ENCODE data around the gene MAGEC1. TPM values are rescaled to one million over a fixed set of nuclear protein-coding genes. Genes with fewer than 3 reads are reported as not detected.

Gene MAGEC1
- total RNA-seq, 2 donors from 2014 or later = not detected

- 81 to 84% methylated on average over 2 of the region's 2 CpGs for WGBS, 2 donors
- Histone ChIP-seq H3K36me3 (replicated peaks in 1 of 2; ENCODE audit: insufficient read depth in 1 of 2, low read depth in 2 of 2) (no peaks in the 10 kb centered on the region), H3K9me3 (no peaks in the 10 kb centered on the region), H3K27ac (no peak overlapping the region), H3K27me3 (no peaks in the 10 kb centered on the region), H3K4me3 (no peak overlapping the region), H3K4me1 (no peaks in the 10 kb centered on the region)
- ATAC-seq (no peak), DNase-seq (no peak)
- intact Hi-C loops (cut with DNase I) = no loop called here
- TF ChIP-seq, protein P1, sequence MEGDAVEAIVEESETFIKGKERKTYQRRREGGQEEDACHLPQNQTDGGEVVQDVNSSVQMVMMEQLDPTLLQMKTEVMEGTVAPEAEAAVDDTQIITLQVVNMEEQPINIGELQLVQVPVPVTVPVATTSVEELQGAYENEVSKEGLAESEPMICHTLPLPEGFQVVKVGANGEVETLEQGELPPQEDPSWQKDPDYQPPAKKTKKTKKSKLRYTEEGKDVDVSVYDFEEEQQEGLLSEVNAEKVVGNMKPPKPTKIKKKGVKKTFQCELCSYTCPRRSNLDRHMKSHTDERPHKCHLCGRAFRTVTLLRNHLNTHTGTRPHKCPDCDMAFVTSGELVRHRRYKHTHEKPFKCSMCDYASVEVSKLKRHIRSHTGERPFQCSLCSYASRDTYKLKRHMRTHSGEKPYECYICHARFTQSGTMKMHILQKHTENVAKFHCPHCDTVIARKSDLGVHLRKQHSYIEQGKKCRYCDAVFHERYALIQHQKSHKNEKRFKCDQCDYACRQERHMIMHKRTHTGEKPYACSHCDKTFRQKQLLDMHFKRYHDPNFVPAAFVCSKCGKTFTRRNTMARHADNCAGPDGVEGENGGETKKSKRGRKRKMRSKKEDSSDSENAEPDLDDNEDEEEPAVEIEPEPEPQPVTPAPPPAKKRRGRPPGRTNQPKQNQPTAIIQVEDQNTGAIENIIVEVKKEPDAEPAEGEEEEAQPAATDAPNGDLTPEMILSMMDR (IDR thresholded peaks at IDR 0.05) = no peak
- TF ChIP-seq POLR2A (IDR thresholded peaks at IDR 0.05) = no peak
These were observed 6.0 kb upstream of the MAGEC1 start for GRCh38 chrX:141897690-141898089.

DNA sequence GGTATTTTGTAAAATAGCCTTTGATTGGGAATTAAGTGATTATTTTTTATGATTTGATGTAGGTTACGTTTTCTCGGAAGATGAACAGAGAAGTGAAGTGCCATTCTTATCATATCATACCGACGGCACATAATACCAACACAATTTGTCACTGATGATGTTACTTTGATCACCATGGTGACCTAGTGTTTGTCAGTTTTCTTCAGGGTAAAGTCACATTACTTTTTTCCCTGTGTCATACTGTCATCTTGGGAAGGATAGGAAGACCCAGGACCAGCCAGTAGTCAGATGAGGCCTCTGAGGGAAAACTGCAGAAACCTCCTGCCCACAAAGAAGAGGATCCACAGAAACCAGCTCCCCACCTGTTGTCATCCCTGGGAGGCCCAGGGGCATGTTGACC lies 1.3 kb upstream of the MAGEC1 start:
- Histone ChIP-seq H3K4me1 (no peaks in the 10 kb centered on the region), H3K9me3 (no peaks in the 10 kb centered on the region), H3K4me3 (no peak overlapping the region), H3K27ac (no peak overlapping the region), H3K27me3 (no peaks in the 10 kb centered on the region), H3K36me3 (replicated peaks in 1 of 2; ENCODE audit: insufficient read depth in 1 of 2, low read depth in 2 of 2) (no peaks in the 10 kb centered on the region)
- 25 to 68% methylated on average over 4 of the region's 4 CpGs for WGBS, 2 donors
- TF ChIP-seq, protein P1 (IDR thresholded peaks at IDR 0.05) = no peak
- intact Hi-C loops (cut with DNase I) = no loop called here
- no peak for DNase-seq
- no peak for ATAC-seq

DNA sequence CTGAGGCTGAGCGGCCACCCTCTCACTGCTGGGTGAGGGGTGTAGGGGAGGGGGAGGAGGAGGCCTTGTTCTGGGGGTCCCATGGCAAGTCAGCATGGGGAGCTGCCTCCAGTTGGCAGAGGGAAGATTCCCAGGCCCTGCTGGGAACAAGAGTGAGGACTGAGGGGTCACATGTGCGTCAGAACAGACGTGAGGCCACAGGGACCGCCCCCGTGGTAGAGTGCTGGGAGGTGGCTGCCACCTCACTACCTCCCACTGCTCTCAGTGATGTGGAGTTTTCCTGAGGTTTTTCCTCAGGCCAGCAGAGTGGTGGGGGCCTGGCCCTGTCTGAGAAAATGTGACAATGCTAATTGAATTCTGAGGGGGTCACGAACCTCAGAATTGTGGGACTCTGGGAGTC lies 568 bp downstream of the MAGEC1 start:
- intact Hi-C loops (cut with DNase I) = no loop called here
- TF ChIP-seq, protein P1 (IDR thresholded peaks at IDR 0.05) = no peak
- no peak for TF ChIP-seq POLR2A (IDR thresholded peaks at IDR 0.05)
- H3K36me3 ChIP-seq (replicated peaks in 1 of 2; ENCODE audit: insufficient read depth in 1 of 2, low read depth in 2 of 2) = no peaks in the 10 kb centered on the region
- H3K27me3 ChIP-seq = no peaks in the 10 kb centered on the region
- DNase-seq (no peak), ATAC-seq (no peak)
- no peak overlapping the region for H3K4me3 ChIP-seq
- no peaks in the 10 kb centered on the region for H3K9me3 ChIP-seq
- 83 to 100% methylated on average over 1 of the region's 6 CpGs for WGBS, 2 donors
- H3K27ac ChIP-seq = no peak overlapping the region
- no peaks in the 10 kb centered on the region for H3K4me1 ChIP-seq

- no peak overlapping the region for H3K27ac ChIP-seq
- no peak for DNase-seq
- no peak for ATAC-seq
- no peaks in the 10 kb centered on the region for H3K9me3 ChIP-seq
- H3K4me3 ChIP-seq = no peak overlapping the region
- no peaks in the 10 kb centered on the region for H3K27me3 ChIP-seq
- intact Hi-C loops (cut with DNase I) = no loop called here
- no peaks in the 10 kb centered on the region for H3K36me3 ChIP-seq (replicated peaks in 1 of 2; ENCODE audit: insufficient read depth in 1 of 2, low read depth in 2 of 2)
- 59 to 77% methylated on average over 3 of the region's 3 CpGs for WGBS, 2 donors
- TF ChIP-seq, protein P1 (IDR thresholded peaks at IDR 0.05) = no peak
- TF ChIP-seq POLR2A (IDR thresholded peaks at IDR 0.05) = no peak
- no peaks in the 10 kb centered on the region for H3K4me1 ChIP-seq
These were observed 14.1 kb downstream of the MAGEC1 start for GRCh38 chrX:141917801-141918200.

DNA sequence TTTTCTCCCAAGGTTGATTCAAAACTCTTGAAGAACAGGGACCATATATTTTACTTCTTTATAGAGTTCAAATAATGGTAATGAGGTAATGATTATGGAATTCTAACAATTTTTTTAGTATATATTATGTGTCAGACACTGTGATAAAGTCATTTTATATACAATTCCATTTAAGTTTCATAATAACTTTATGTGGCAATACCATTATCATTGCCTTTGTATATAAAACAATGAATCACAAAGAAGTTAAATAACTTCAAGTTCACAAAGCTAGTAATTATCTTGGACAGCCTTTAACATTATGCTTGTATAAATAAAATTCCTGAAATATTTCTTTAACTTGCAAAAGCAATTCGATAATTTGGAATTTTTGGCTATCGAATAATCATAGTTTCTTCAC lies 20.6 kb downstream of the MAGEC1 start:
- intact Hi-C loops (cut with DNase I) = no loop called here
- ATAC-seq (no peak), DNase-seq (no peak)
- TF ChIP-seq POLR2A (IDR thresholded peaks at IDR 0.05) = no peak
- TF ChIP-seq, protein P1 (IDR thresholded peaks at IDR 0.05) = no peak
- H3K27me3 ChIP-seq = no peaks in the 10 kb centered on the region
- whole genome bisulfite sequencing, 2 donors = 81 to 85% methylated on average over 2 of the region's 2 CpGs
- no peak overlapping the region for H3K4me3 ChIP-seq
- no peaks in the 10 kb centered on the region for H3K36me3 ChIP-seq (replicated peaks in 1 of 2; ENCODE audit: insufficient read depth in 1 of 2, low read depth in 2 of 2)
- H3K9me3 ChIP-seq = no peaks in the 10 kb centered on the region
- no peaks in the 10 kb centered on the region for H3K4me1 ChIP-seq
- H3K27ac ChIP-seq = no peak overlapping the region

Data from body of pancreas (tissue), 4 donors.